Stimulated activated CD8-positive, alpha-beta memory T cell treated with anti-CD3 and anti-CD28 coated beads, Interleukin-15, amount 100 ng/mL, for 4 hours (primary cell): ENCODE measurements around the gene TMC1.

Source experiments
- DNase-seq, 2 donors: peaks; one replicate each; pipeline ENCODE4 v3.0.0-alpha.2; 2020; ENCODE audit warnings: low read depth in 2 of 2

The TMC1 gene

GRCh38 chr9:72614067-72614466, 92.7 kb downstream of the TMC1 start:
- DNase-seq = no peak

GRCh38 chr9:72615931-72616330, 94.5 kb downstream of the TMC1 start:
- DNase-seq = no peak

GRCh38 chr9:72618811-72619210, 97.4 kb downstream of the TMC1 start:
- no peak for DNase-seq

GRCh38 chr9:72622186-72622585, 100.8 kb downstream of the TMC1 start:
- no peak for DNase-seq

GRCh38 chr9:72623156-72623555, 101.7 kb downstream of the TMC1 start:
- no peak for DNase-seq

GRCh38 chr9:72627147-72627546, 105.7 kb downstream of the TMC1 start:
- DNase-seq = no peak

GRCh38 chr9:72627956-72628540, 106.6 kb downstream of the TMC1 start:
- no peak for DNase-seq

- DNase-seq = no peak
Observed at GRCh38 chr9:72633966-72634365, 112.6 kb downstream of the TMC1 start.

- no peak for DNase-seq
Observed at GRCh38 chr9:72635197-72635596, 113.8 kb downstream of the TMC1 start.

- DNase-seq = no peak
Observed at GRCh38 chr9:72636621-72637020, 115.2 kb downstream of the TMC1 start.

- DNase-seq = no peak
Observed at GRCh38 chr9:72643651-72644050, 122.2 kb downstream of the TMC1 start.

GRCh38 chr9:72646061-72646460, 124.7 kb downstream of the TMC1 start:
- no peak for DNase-seq

GRCh38 chr9:72648324-72649126, 127.1 kb downstream of the TMC1 start:
- no peak for DNase-seq

GRCh38 chr9:72649127-72649442, 127.7 kb downstream of the TMC1 start:
- DNase-seq = no peak

GRCh38 chr9:72650206-72650605, 128.8 kb downstream of the TMC1 start:
- DNase-seq = no peak

GRCh38 chr9:72656021-72656420, 134.6 kb downstream of the TMC1 start:
- DNase-seq = no peak

- DNase-seq = no peak
Observed at GRCh38 chr9:72657023-72657422, 135.6 kb downstream of the TMC1 start.

GRCh38 chr9:72658703-72659102, 137.3 kb downstream of the TMC1 start:
- DNase-seq = no peak

- DNase-seq = no peak
Observed at GRCh38 chr9:72661401-72662135, 140.2 kb downstream of the TMC1 start.

GRCh38 chr9:72665421-72665820, 144.0 kb downstream of the TMC1 start:
- no peak for DNase-seq

- no peak for DNase-seq
Observed at GRCh38 chr9:72667181-72667580, 145.8 kb downstream of the TMC1 start.

GRCh38 chr9:72674961-72675360, 153.6 kb downstream of the TMC1 start:
- no peak for DNase-seq

- no peak for DNase-seq
Observed at GRCh38 chr9:72675586-72675985, 154.2 kb downstream of the TMC1 start.
